HG02938 (cell line): ENCODE results near the gene TRIP10.

Experiments used
- ATAC-seq: cut with Tn5 transposase; IDR thresholded peaks from one replicate; pipeline ENCODE4 v1.9.1; 2021; ENCODE audit warnings: mild to moderate bottlenecking, moderate library complexity; ENCODE audit not compliant: unreplicated experiment

The TRIP10 gene

GRCh38 chr19:6711605-6712004 is 27.9 kb upstream of the TRIP10 start:
- ATAC-seq: no peak

GRCh38 chr19:6712231-6712630 is 27.2 kb upstream of the TRIP10 start:
- no peak for ATAC-seq

GRCh38 chr19:6712692-6713670 is 26.5 kb upstream of the TRIP10 start:
- ATAC-seq: no peak

DNA sequence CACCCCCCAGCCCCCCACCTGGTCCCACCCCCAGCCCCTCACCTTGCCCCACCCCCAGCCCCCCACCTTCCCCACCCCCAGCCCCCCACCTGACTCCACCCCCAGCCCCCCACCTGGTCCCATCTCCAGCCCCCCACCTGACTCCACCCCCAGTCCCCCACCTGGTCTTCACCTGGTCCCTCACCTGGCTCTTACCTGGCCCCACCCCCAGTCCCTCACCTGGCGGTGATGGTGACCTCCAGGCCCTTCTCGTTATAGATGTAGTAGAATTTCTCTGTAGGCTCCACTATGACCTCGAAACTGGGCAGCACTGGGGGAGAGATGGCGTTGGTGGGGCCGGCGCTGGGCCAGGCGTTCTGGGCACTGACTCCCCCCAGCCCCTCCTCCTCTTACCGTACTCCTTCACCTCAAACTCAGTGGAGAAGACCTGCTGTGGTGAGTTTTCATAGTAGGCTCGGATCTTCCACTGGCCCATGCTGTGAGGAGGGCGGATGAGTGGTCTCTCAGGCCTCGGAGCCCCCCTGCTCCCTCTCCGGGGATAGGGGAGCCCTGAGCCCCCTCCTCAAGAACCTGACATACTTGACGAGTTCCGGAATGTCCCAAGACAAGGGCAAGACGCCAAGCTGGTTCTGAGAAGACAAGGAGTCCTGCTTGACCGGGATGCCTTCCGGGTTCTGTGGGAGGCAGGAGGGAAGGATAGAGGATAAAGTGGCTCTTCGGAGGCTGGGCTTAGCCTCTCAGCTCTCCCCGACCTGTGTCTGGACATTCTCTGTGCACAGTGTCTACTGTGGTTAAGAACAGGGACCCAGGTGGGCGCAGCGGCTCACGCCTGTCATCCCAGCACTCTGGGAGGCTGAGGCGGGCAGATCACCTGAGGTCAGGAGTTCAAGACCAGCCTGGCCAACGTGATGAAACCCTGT is 25.4 kb upstream of the TRIP10 start:
- ATAC-seq: no peak

- ATAC-seq: no peak
Observed at GRCh38 chr19:6714749-6715555, 24.5 kb upstream of the TRIP10 start.

- ATAC-seq: no peak
Observed at GRCh38 chr19:6716610-6716970, 22.9 kb upstream of the TRIP10 start.

GRCh38 chr19:6717036-6717435 is 22.4 kb upstream of the TRIP10 start:
- no peak for ATAC-seq

GRCh38 chr19:6717441-6717971 is 22.0 kb upstream of the TRIP10 start:
- no peak for ATAC-seq

- no peak for ATAC-seq
Observed at GRCh38 chr19:6718111-6718740, 21.3 kb upstream of the TRIP10 start.

GRCh38 chr19:6718741-6719539 is 20.5 kb upstream of the TRIP10 start:
- no peak for ATAC-seq

- ATAC-seq: no peak
Observed at GRCh38 chr19:6719540-6719861, 20.0 kb upstream of the TRIP10 start.

GRCh38 chr19:6719992-6720368 is 19.5 kb upstream of the TRIP10 start:
- no peak for ATAC-seq

- no peak for ATAC-seq
Observed at GRCh38 chr19:6720369-6721137, 18.9 kb upstream of the TRIP10 start, which contains the start of gene C3. Gene C3, minus strand, starts transcription at chr19:6720650. Its CDS starts 61 bp downstream, at chr19:6720589.

DNA sequence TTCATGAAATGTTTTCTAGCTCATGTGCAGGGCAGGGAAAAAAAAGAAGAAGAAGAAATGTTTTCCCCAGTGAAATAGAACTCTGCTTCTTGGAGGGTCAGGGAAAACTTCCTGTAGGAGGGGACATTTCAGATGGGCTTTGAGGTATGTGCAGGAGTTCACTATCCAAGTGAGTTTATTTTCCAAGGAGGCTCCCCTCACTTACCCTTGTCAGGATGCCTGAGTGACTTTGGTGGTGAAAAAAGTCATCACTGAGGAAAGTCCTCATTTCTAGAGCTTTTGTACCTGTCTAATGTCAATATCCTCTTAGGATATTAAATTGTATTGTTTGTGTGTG is 18.4 kb upstream of the TRIP10 start:
- no peak for ATAC-seq

- no peak for ATAC-seq
Observed at GRCh38 chr19:6721773-6722172, 17.7 kb upstream of the TRIP10 start.

- ATAC-seq: no peak
Observed at GRCh38 chr19:6723108-6723618, 16.3 kb upstream of the TRIP10 start.

- ATAC-seq: no peak
Observed at GRCh38 chr19:6723738-6724137, 15.7 kb upstream of the TRIP10 start.

DNA sequence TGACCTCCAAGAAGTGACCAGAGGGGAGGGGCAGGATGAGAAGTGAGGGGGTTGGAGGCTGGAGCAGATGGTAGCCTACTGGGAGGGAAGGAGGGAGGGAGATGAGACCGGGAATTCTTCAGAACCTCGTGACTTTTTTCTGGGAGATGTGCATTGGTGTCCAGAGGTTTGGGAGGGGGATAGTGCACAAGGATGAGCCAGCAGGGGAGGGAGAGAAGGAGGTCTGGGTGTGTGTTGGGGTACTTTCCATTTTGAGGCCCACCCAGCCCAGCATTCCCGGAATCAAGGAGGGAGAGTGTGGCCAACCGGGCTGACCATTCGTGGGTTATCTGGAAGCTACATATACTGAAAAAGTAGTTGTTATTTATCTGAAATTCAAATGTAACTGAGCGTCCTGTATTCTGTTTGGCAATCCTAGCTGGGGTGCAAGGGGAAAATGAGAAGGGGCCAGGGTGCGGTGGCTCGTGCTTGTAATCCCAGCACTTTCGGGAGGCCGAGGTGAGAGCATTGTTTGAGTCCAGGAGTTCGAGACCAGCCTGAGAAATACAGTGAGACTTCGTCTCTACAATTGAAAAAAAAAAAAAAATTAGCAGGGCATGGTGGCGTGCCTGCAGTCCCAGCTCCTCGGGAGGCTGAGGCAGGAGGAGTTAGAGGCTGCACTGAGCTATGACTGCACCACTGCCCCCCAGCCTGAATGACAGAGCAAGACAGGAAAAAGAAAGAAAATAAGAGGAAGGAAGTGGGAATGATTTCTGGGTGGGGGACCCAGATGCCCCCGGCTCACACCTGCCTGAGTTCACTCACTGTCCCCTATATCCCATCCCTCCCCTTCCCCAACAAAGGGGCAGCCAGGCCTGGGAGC is 14.6 kb upstream of the TRIP10 start:
- ATAC-seq: no peak
